Measurements from ENCODE around the gene SYK.
"Not testable (repeated sequence)": the region's sequence is repeated elsewhere in the genome, so short reads cannot be mapped to it uniquely, and the experiment has no call there.

SYK gene

GRCh38 chr9:90783964-90784363 is 17.7 kb upstream of the SYK start:
- no peak for TF ChIP-seq CTCF (IDR thresholded peaks at IDR 0.05; ENCODE audit: low read depth, low read length, missing control alignments)
- no peak for DNase-seq (ENCODE audit: extremely low read depth, low read depth)
- no peak overlapping the region for H3K4me3 ChIP-seq (replicated peaks; ENCODE audit: low read depth, low read length)

GRCh38 chr9:90787771-90788460 is 13.7 kb upstream of the SYK start:
- no peak overlapping the region for H3K4me3 ChIP-seq (replicated peaks; ENCODE audit: low read depth, low read length)
- TF ChIP-seq CTCF (IDR thresholded peaks at IDR 0.05; ENCODE audit: low read depth, low read length, missing control alignments): no peak
- DNase-seq (ENCODE audit: extremely low read depth, low read depth): no peak

GRCh38 chr9:90788527-90788926 is 13.1 kb upstream of the SYK start:
- H3K4me3 ChIP-seq (replicated peaks; ENCODE audit: low read depth, low read length); DNase-seq (ENCODE audit: extremely low read depth, low read depth): not testable (repeated sequence)

GRCh38 chr9:90789408-90789807 is 12.2 kb upstream of the SYK start:
- TF ChIP-seq CTCF (IDR thresholded peaks at IDR 0.05; ENCODE audit: low read depth, low read length, missing control alignments): no peak
- no peak for DNase-seq (ENCODE audit: extremely low read depth, low read depth)
- no peak overlapping the region for H3K4me3 ChIP-seq (replicated peaks; ENCODE audit: low read depth, low read length)

GRCh38 chr9:90789862-90790261 is 11.8 kb upstream of the SYK start:
- TF ChIP-seq CTCF (IDR thresholded peaks at IDR 0.05; ENCODE audit: low read depth, low read length, missing control alignments): no peak
- no peak for DNase-seq (ENCODE audit: extremely low read depth, low read depth)
- H3K4me3 ChIP-seq (replicated peaks; ENCODE audit: low read depth, low read length): no peak overlapping the region

GRCh38 chr9:90793024-90793423 is 8.6 kb upstream of the SYK start:
- not testable (repeated sequence) for DNase-seq (ENCODE audit: extremely low read depth, low read depth); H3K4me3 ChIP-seq (replicated peaks; ENCODE audit: low read depth, low read length)

GRCh38 chr9:90793729-90794128 is 7.9 kb upstream of the SYK start:
- H3K4me3 ChIP-seq (replicated peaks; ENCODE audit: low read depth, low read length): no peak overlapping the region
- no peak for DNase-seq (ENCODE audit: extremely low read depth, low read depth)
- no peak for TF ChIP-seq CTCF (IDR thresholded peaks at IDR 0.05; ENCODE audit: low read depth, low read length, missing control alignments)

GRCh38 chr9:90795084-90795483 is 6.5 kb upstream of the SYK start:
- no peak for TF ChIP-seq CTCF (IDR thresholded peaks at IDR 0.05; ENCODE audit: low read depth, low read length, missing control alignments)
- no peak for DNase-seq (ENCODE audit: extremely low read depth, low read depth)
- H3K4me3 ChIP-seq (replicated peaks; ENCODE audit: low read depth, low read length): no peak overlapping the region

Data from HFF-Myc (cell line).